Pons (tissue), 1 donor: ENCODE data around the gene GATA3.
"Not testable (repeated sequence)": the region's sequence is repeated elsewhere in the genome, so short reads cannot be mapped to it uniquely, and the experiment has no call there.

Source experiments
- DNase-seq: peaks from one replicate; pipeline ENCODE4 v3.0.0-alpha.2; 2016; ENCODE audit warnings: low spot score

GATA3 gene

GRCh38 chr10:8054494-8055407 lies at the start of gene GATA3:
Gene GATA3, plus strand, starts transcription at chr10:8054688. Its CDS starts 968 bp downstream, at chr10:8055656.
- no peak for DNase-seq

GRCh38 chr10:8006274-8006999 lies 48.1 kb upstream of the GATA3 start:
- DNase-seq: no peak

GRCh38 chr10:8009031-8009430 lies 45.5 kb upstream of the GATA3 start:
- no peak for DNase-seq

- DNase-seq: no peak
Measured at GRCh38 chr10:8013006-8013405, 41.5 kb upstream of the GATA3 start.

- no peak for DNase-seq
Measured at GRCh38 chr10:8013619-8014018, 40.9 kb upstream of the GATA3 start.

- DNase-seq: no peak
Measured at GRCh38 chr10:8014649-8015048, 39.8 kb upstream of the GATA3 start.

GRCh38 chr10:8017277-8017676 lies 37.2 kb upstream of the GATA3 start:
- no peak for DNase-seq

GRCh38 chr10:8023321-8023720 lies 31.2 kb upstream of the GATA3 start:
- no peak for DNase-seq

GRCh38 chr10:8023851-8024250 lies 30.6 kb upstream of the GATA3 start:
- DNase-seq: no peak

- no peak for DNase-seq
Measured at GRCh38 chr10:8026349-8027259, 27.9 kb upstream of the GATA3 start.

GRCh38 chr10:8031211-8031610 lies 23.3 kb upstream of the GATA3 start:
- DNase-seq: not testable (repeated sequence)

GRCh38 chr10:8032558-8032957 lies 21.9 kb upstream of the GATA3 start:
- DNase-seq: no peak

- DNase-seq: no peak
Measured at GRCh38 chr10:8033812-8034465, 20.5 kb upstream of the GATA3 start.

- DNase-seq: no peak
Measured at GRCh38 chr10:8034466-8035005, 20.0 kb upstream of the GATA3 start.

- no peak for DNase-seq
Measured at GRCh38 chr10:8035006-8035640, 19.4 kb upstream of the GATA3 start.

- no peak for DNase-seq
Measured at GRCh38 chr10:8035641-8036470, 18.6 kb upstream of the GATA3 start.

- DNase-seq: no peak
Measured at GRCh38 chr10:8036506-8037198, 17.8 kb upstream of the GATA3 start.

GRCh38 chr10:8037199-8037801 lies 17.2 kb upstream of the GATA3 start:
- no peak for DNase-seq
